ENCODE measurements around the gene EEPD1.

Gene EEPD1

GRCh38 chr7:36296284-36296683, 143.2 kb downstream of the EEPD1 start:
- in situ Hi-C loops (cut with MboI; ENCODE audit: low sequenced_read_pairs, unreplicated experiment): no loop called here
- TF ChIP-seq, protein P1, sequence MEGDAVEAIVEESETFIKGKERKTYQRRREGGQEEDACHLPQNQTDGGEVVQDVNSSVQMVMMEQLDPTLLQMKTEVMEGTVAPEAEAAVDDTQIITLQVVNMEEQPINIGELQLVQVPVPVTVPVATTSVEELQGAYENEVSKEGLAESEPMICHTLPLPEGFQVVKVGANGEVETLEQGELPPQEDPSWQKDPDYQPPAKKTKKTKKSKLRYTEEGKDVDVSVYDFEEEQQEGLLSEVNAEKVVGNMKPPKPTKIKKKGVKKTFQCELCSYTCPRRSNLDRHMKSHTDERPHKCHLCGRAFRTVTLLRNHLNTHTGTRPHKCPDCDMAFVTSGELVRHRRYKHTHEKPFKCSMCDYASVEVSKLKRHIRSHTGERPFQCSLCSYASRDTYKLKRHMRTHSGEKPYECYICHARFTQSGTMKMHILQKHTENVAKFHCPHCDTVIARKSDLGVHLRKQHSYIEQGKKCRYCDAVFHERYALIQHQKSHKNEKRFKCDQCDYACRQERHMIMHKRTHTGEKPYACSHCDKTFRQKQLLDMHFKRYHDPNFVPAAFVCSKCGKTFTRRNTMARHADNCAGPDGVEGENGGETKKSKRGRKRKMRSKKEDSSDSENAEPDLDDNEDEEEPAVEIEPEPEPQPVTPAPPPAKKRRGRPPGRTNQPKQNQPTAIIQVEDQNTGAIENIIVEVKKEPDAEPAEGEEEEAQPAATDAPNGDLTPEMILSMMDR (IDR thresholded peaks at IDR 0.05; ENCODE audit: borderline replicate concordance, control extremely low read depth, extremely low read depth, insufficient read depth, missing control alignments): no peak
- no peak for DNase-seq (ENCODE audit: low spot score)

DNA sequence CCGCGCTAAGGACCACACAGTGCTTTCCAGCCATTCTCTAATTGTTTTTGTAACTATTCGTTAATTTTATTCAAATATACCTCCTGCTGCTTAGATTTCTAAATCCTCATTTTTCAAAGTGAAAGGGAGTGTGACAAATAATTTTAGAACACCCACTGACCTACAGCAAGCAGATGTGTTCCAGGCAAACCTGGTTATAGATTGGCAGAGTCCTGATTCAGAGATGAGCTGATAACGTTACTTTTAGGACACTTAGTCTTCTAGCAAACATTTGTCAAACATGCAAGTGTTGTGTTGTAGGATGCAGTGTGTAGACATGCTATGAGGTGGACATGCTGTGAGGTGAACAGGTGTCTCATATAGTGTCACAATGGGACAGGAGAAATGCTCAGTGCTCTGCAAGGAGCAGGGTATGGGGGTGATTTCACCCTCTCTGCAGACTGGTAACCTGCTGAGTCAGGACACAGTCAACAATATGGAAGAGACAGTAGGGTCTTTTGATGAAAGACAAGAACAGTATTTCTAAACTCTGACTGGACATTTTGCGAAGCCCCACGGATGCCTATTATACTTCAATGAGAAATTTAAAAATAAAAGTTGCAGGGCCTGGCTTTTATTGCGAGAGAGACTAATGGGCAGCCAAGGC, 144.4 kb downstream of the EEPD1 start:
- in situ Hi-C loops (cut with MboI; ENCODE audit: low sequenced_read_pairs, unreplicated experiment): no loop called here
- TF ChIP-seq, protein P1 (IDR thresholded peaks at IDR 0.05; ENCODE audit: borderline replicate concordance, control extremely low read depth, extremely low read depth, insufficient read depth, missing control alignments): no peak
- no peak for DNase-seq (ENCODE audit: low spot score)

DNA sequence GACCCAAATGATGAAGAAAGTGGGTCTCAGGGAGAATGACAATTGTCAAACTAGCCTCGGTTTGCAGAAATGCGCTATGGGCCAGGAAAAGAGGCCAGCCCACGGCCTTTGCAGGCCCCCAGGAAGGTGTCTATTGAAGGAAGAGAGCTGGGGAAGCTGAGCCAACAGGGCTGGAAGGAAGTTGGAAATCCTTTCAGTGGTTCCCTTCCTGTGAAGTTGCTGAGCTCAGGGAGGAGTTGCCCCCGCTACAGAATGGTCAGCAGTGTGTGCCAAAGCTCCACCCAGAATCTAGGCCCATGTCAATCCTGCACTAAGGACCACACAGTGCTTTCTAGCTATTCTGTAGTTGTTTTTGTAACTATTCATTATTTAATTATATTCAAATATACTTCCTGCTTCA, 145.1 kb downstream of the EEPD1 start:
- no peak for DNase-seq (ENCODE audit: low spot score)
- in situ Hi-C loops (cut with MboI; ENCODE audit: low sequenced_read_pairs, unreplicated experiment): no loop called here
- TF ChIP-seq, protein P1 (IDR thresholded peaks at IDR 0.05; ENCODE audit: borderline replicate concordance, control extremely low read depth, extremely low read depth, insufficient read depth, missing control alignments): no peak

- in situ Hi-C loops (cut with MboI; ENCODE audit: low sequenced_read_pairs, unreplicated experiment): no loop called here
- TF ChIP-seq, protein P1 (IDR thresholded peaks at IDR 0.05; ENCODE audit: borderline replicate concordance, control extremely low read depth, extremely low read depth, insufficient read depth, missing control alignments): no peak
- DNase-seq (ENCODE audit: low spot score): no peak
Observed at GRCh38 chr7:36299223-36299774, 146.2 kb downstream of the EEPD1 start.

DNA sequence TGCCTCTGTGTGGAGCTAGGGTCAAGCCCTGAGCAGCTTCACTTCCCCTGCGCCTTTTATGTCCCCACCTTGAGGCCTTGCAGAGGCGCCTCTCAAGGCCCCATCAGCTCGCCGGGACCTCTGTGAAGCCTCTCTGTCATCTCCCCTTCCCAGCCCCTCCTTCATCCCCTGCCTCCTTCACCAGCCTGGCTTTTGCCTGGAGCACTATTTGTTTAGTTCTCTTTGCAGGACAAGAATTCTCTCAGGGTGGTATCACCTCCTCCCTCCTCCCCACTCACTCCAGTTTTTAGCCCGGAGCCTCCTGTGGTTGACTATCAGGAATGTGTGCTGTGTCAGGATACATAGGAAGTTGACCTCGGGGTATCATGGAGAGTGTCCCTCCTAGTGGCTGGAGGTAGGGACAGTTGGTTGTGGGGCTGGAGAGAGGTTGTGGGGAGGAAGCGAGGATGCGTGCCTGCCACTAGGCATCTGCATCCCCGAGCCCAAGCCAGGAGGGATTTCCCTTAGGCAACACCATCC, 146.8 kb downstream of the EEPD1 start:
- TF ChIP-seq, protein P1 (IDR thresholded peaks at IDR 0.05; ENCODE audit: borderline replicate concordance, control extremely low read depth, extremely low read depth, insufficient read depth, missing control alignments): no peak
- in situ Hi-C loops (cut with MboI; ENCODE audit: low sequenced_read_pairs, unreplicated experiment): no loop called here
- no peak for DNase-seq (ENCODE audit: low spot score)

DNA sequence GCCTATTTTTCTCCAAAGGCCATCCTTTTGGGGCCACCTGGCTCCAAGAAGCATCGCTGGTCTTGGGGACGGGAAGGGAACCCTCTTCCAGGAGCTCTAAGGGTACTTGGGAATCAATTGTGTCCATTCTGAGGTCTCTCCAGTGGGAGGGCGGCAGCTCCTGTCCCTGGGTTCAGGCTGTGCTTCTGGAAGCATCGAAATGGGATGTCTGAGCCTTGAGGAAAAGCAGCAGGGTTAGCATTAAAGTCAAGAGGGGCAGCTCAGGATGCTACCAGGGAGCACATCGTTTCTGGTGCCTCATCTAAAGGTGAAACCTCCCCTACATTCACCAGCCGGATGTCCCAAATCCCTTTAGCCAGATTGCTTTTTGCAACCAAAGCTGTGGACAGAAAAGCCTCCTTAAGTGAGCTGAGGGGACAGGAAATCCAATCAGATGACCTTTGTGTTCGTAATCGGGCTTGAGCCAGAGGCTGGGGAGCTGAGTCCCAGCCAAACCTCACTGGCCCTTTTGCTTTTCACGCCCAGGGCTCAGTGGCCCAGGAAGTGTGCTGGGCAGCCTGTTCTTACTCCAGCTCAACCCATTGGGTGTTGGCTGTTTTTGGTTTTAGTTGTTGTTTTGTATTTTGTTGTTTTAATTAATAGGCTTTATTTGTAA, 147.8 kb downstream of the EEPD1 start:
- in situ Hi-C loops (cut with MboI; ENCODE audit: low sequenced_read_pairs, unreplicated experiment): no loop called here
- DNase-seq (ENCODE audit: low spot score): no peak
- TF ChIP-seq, protein P1 (IDR thresholded peaks at IDR 0.05; ENCODE audit: borderline replicate concordance, control extremely low read depth, extremely low read depth, insufficient read depth, missing control alignments): no peak

All from GM13976 (cell line).